ENCODE data around the gene THADA.

THADA gene

DNA sequence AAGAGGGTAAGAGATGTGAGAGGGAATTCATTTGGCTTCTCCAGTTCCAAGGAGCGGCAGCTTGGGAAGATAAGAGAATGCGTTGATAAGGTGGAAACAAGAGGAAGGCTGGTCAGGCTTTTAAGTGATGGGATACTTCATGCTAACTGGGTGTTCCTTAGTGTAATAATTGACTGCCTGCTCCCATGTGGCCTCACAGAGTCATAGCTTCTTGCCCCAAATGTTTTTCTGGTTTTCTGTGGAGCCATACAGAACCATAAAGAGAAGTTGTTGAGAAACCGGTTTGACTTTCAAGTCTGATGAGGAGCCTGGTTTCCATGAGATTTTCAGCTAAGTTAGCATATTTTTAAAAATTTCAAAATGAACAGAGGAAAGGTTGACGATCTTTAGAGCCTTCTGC lies 272.0 kb downstream of the THADA start:
- no peak for DNase-seq (ENCODE audit: low read depth)

DNA sequence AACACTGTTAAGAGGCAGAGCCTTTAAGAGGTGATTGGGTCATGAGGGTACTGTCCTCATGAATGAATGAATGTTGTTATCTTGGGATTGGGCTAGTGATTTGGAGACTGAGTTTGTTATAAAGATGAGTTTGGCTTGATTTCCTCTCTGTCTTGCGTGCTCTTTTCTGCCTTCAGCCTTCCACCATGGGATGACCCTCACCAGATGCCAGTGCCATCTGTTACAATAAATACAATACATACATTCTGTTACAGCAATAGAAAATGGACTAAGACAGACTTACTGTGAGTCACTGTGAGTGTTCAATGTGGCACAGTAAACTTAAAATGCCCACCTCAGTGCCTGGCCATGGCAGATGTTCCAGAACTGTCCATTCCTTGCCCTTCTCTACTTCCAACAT lies 274.4 kb downstream of the THADA start:
- DNase-seq (ENCODE audit: low read depth) = no peak

DNA sequence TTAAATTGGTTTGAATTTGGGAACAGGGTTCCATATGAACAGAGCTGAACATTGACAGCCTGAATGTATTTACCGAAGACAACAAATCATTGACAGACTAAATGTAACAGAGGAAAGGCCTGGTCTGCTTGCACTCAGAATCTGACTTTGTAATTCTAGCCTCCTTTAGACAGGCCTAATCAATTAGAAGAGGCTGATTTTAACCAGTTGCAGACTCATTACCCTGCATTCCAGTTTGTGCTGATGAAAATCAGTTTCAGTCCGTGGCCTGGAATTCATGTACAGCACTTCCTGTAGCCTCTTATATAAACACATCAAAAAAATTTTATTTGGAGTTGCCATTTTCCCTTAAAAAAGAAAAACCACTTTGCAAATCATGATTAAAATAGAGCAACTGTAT lies 276.3 kb downstream of the THADA start:
- no peak for DNase-seq (ENCODE audit: low read depth)

- no peak for DNase-seq (ENCODE audit: low read depth)
Observed at GRCh38 chr2:43318791-43319190, 277.0 kb downstream of the THADA start.

DNA sequence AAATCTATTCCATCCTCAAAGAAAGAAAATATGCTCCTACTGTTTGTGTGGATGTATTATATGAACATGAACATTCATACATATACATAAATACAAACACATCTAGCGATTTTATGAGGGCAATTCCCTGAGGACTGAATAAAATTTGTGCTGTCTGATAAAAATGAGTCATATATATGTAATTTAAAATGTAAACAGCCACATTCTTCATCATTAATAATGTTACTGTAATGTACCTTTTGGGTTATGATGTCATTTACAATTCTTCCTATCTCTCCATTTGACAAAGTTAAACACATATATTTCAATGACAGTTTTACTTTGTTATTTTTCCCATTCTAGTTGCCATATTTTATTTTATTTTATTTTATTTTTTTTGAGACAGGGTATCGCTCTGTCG lies 278.2 kb downstream of the THADA start:
- no peak for DNase-seq (ENCODE audit: low read depth)

DNA sequence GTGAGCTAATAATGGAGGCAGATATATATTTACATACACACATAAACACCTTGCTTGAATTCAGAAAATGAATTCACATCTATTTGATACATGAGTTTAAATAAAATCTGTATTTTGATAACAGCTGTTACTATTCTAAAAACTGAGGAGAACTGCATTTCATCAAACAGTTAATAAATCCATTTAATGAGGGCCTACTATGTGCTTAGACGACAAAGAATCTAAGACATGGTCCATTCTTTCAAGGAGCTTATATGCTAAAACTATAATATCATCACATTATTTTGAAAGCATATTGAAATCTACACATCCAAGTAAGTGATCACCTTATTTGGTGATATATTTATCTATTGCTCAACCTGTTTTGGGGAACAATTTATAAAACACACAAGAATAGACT lies 278.6 kb downstream of the THADA start:
- DNase-seq (ENCODE audit: low read depth) = no peak

DNA sequence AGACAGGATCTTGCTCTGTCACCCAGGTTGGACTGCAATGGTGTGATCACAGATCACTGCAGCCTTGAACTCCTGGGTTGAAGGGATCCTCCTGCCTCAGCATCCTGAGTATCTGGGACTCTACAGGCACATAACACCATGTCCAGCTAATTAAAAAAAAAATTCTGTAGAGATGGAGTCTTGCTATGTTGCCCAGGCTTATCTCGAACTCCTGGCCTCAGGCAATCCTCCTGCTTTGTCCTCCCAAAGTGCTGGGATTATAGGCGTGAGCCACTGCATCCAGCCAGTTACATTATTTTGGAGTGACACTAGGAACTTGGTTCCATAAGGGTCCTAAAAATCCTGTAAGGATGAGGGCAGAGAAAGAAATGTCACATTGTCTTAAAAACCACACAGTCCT lies 280.4 kb downstream of the THADA start:
- DNase-seq (ENCODE audit: low read depth) = no peak

GRCh38 chr2:43314299-43314927 lies 281.4 kb downstream of the THADA start:
- no peak for DNase-seq (ENCODE audit: low read depth)

GRCh38 chr2:43313642-43314017 lies 282.2 kb downstream of the THADA start:
- DNase-seq (ENCODE audit: low read depth) = no peak

GRCh38 chr2:43312755-43313641 lies 282.8 kb downstream of the THADA start:
- no peak for DNase-seq (ENCODE audit: low read depth)

DNA sequence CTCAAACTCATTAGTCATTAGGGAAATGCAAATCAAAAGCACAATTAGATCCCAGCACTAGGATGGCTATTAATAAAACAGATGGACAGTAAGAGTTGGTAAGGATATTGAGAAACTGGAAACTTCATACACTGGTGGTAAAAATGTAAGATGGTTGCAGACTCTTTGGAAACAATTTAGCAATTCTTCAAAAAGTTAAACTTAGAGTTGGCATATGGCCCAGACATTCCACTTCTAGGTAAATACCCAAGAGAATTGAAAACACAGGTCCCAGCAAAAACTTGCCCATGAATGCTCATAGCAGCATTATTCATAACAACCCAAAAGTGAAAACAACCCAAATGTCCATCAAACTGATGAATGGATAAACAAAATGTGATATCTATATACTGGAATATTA lies 284.6 kb downstream of the THADA start:
- DNase-seq (ENCODE audit: low read depth) = no peak

DNA sequence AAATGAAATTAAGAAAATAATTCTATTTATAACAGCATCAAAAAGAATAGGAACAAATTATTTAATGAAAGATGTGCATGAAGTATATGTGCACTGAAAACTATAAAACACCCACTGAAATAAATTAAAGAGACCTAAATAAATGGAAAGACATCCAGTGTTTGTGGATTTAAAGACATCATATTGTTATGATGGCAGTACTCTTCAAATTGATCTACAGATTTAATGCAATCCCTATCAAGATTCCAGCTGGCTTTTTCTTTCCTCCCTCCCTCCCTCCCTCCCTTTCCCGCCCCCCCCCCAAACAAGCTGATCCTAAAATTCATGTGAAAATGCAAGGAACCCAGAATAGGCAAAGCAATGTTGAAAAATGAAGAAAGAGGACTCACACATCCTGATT lies 285.9 kb downstream of the THADA start:
- no peak for DNase-seq (ENCODE audit: low read depth)

GRCh38 chr2:43307973-43308372 lies 287.9 kb downstream of the THADA start:
- DNase-seq (ENCODE audit: low read depth) = no peak

- no peak for DNase-seq (ENCODE audit: low read depth)
Observed at GRCh38 chr2:43307046-43307445, 288.8 kb downstream of the THADA start.

- DNase-seq (ENCODE audit: low read depth) = no peak
Observed at GRCh38 chr2:43306197-43306596, 289.6 kb downstream of the THADA start.

GRCh38 chr2:43305517-43305916 lies 290.3 kb downstream of the THADA start:
- no peak for DNase-seq (ENCODE audit: low read depth)

DNA sequence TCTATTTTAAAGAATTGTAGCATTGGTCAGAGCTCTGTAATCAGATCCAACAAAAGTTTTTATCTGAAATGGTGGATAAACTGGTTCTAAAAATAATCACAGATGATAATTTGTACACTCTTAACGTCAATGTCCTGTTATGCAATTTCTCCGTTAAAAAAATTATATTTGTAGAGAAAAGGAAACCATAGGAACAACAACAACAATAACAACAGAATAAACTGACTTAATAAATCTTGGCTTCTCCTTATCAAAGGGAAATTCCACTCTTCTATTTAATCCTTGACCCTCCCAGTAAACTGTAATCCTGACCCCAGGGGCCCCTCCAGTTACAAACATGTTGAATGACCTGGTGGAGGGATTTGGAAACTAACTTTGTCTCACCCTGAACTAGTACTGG lies 290.8 kb downstream of the THADA start:
- DNase-seq (ENCODE audit: low read depth) = no peak

- no peak for DNase-seq (ENCODE audit: low read depth)
Observed at GRCh38 chr2:43303889-43304288, 291.9 kb downstream of the THADA start.

DNA sequence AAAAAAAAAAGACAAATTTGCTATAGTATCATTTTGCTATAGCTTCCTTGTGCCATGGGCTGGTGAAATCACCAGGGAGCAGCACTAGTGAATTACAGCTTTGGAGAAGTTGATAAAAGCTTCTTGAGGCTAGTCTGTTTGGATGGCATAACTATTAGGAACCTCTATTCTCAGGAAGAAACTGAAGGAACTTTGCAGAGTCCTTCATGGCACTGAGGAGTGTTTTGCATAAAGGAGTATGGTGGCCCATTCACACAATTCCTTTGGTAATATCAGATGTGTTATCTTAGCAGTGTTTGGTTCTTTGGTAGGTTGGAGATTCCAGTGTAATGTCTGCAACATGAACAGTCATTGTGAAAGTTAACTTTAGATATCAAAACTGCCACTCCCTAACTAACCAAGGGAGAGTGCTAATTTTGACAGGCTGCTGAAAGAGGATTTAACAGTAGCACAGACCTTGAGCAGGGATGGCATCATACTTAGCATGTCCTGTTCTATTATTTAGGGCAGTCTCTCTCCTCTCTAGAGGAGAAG lies 292.8 kb downstream of the THADA start:
- DNase-seq (ENCODE audit: low read depth) = no peak

DNA sequence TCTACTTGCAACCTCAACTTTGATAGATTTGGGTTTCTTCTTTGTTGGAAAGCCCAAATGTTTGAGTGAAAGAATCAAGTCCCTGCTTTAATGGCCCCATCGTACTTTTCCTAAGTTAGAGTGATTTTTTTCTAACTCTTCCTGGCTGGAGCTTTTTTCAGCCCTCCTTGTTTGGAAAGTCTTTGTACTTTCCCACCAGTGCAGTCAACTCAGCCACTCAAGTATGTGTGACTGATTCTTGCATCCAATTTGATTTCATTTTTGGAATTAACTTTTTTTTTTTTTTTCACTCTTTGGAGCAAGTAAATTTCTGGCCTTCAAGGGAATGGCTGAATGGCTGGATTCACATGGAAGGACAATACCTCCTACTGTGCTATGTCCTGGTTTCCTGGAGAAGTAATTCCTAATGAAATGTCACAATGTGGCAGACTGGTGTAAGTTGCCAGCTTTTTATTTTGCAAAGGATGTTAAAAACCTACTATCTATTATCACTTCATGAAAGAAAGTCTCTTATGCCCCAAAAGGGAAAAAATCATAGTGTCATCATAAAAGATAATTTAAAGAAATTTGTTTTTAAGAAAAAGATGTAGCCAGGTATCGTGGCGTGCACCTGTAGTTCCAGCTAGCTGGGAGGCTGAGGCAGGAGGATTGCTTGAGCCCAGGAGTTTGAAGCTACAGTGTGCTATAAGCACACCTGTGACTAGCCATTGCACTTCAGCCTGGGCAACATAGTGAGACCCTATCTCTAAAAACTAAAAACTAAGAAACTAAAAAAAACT lies 293.5 kb downstream of the THADA start:
- DNase-seq (ENCODE audit: low read depth) = no peak

DNA sequence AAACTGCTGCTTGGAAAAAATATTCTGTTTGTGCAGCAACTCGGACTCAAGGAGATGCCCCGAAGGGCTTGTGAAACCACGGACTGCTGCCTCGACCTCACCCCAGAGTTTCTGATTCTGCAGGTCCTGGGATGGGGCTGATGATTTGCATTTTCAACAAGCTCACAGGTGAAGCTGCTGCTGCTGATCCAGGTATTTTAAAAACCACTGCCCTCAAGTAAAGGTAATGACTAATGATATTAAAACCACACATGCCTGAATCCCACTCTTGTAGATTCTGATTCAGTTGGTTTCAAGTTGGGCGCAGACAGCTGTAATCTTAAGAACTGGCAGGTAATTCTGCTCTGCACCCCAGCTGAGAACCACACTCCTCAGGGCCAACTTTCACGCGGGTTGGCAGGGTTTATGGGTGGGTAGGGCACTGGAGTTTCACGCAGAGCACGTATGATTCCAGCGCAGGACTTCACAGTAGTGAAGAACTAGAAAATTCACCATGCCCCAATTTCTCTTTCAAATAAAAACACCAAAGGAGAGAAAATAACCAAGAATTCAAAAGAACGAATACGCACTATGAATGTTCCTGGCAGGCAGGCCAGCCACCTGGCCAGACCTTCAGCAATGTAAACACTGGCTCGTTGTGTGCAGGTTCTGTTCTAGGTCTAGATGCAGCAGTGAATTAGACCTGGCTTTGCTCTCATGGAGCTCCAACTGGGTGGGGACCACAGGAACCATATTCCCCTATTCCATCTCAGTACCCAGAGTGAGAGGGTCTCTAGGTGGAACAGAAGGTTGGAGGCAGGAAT lies 294.9 kb downstream of the THADA start:
- no peak for DNase-seq (ENCODE audit: low read depth)

- DNase-seq (ENCODE audit: low read depth) = no peak
Observed at GRCh38 chr2:43300222-43300621, 295.6 kb downstream of the THADA start.
